HG03060 (cell line): Measurements from ENCODE around the gene LRBA.
A peak's percentile ranks its signal among the peaks of the same experiment; 100 is the strongest.
"Not testable (repeated sequence)": the region's sequence is repeated elsewhere in the genome, so short reads cannot be mapped to it uniquely, and the experiment has no call there.

Experiments
- ATAC-seq: cut with Tn5 transposase; IDR thresholded peaks from one replicate; pipeline ENCODE4 v1.9.1; 2021; ENCODE audit warnings: low read depth, moderate number of reproducible peaks; ENCODE audit not compliant: unreplicated experiment

The LRBA gene

DNA sequence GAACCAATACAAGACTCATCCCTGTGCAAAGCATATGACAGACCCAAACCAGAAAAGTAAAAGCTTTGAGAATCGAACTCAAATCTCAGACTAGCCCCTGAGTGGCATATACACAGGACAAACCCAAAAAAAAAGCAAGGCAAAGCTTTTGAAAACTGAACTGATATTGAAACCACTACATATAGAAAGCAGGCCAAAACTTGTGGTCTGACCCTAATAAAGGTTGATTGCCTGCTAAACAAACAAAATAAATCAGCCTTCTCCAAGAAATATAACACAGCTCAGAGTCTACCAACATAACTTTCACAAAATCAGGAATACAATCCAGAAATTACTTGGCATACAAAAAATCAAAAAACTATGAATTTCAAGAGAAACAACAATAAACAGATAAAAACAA lies 40.3 kb downstream of the LRBA start:
- no peak for ATAC-seq

DNA sequence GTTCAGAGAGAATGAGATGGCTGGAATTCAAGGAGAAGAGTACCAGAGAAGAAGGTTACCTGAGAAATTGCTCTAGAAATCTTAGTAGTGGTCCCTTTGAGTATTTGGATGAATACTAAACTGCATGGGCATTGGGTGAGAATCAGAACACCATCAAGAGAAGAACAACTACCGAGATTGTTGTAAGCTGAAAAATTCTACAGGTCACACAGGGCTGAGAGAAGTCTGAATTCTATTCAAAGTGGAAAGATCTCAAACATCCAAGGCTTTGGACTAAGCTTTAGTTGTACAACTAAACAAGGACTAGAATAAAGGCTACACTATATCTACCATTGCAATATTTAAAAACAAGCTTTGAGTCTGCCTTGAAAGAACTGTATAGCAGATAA lies 40.8 kb downstream of the LRBA start:
- no peak for ATAC-seq

DNA sequence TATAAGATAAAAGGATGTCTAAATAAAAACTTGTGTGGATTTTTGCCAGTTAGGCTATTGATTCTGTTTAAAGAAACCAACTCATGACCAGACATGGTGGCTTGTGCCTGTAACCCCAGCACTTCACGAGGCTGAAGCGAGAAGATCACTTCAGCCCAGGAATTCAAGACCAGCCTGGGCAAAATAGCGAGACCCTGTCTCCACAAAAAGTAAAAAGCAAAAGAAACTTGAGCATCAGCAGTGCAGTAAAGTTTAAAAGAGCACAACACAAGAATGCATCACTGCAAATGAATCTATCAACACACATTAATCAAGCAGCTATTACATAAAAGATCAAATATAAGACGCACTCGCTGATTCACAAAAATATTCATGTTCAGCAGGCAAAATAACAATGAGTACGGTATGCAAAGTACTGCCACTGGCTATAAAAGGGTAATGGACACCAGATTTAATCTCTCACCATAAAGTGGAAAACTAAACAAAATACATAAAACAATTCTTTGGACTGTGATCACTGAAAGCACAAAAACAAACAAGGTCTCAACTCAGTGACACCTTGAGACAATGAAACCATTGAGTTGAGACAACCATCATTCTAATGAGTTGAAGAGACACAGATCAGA lies 41.3 kb downstream of the LRBA start:
- ATAC-seq, result no peak

DNA sequence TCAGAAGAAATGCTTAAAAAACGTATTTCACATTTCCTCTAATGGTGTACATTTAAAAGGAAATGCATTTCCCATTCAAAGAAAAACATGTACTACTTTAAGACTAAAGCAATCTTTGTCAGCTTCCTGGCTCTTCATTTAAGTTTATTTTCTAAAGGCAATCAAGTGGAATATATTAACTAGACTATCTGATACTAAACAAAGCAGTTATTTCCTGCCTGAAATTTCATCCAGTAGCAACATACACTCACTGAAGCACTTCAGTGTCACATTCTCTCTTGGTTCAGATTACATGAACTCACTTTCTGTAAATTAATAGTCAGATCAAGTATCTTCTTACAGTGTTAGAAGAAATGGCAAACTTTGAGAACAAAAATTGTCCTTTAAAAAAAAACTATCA lies 42.5 kb downstream of the LRBA start:
- ATAC-seq, result no peak

DNA sequence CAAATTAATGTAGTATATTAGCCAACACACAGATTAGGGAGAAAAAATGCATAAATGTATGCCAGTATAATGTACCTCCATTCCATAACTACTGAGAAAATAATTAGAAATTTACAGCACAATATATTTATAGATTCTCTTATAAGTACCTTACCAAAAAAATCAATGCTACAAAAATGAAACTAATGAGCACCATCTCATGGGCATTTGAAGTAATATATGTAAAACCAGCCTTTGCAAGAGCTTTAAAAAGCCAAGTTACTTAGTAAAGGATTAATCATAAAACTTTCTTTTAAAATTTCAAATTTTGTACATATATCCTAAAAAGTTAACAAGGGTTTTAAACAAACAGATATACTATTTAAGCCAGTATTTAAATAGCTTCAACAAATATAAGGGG lies 43.2 kb downstream of the LRBA start:
- no peak for ATAC-seq

DNA sequence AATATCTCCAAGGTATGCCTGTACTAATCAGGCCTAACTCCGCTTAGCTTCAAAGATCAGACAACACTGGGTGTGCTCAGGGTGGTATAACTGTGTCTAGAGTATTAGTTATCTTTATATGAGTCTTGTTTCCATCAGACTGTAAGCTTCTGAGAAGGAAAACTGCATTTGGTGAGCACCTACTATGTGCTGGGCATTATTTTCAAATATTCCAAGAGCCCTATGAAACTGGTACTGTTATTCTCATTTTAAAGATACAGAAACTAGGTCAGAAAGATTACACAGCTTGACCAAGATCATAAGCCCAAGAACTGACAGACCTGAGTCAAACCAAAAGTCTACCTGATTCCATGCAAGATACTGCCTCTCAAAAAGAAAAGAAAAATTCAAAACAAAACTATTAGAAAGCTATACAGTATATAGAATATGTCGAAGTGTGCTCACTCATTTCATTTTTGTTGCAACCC lies 44.4 kb downstream of the LRBA start:
- ATAC-seq, result no peak

DNA sequence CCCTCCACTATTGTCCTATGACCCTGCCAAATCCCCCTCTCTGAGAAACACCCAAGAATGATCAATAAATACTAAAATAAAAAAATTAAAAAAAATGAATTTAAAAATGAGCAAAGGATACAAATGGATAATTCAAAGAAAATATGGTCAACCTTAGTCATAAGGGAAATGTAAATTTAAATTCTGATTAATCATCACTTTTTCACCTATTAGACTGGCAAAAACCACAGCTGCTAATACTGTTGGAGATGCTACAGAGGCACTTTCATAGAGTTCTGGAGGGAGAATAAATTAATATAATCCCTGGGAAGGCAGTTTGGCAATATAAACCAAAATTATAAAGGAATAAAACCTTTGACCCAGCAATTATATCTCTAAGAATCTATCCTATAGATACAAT lies 50.3 kb downstream of the LRBA start:
- no peak for ATAC-seq

DNA sequence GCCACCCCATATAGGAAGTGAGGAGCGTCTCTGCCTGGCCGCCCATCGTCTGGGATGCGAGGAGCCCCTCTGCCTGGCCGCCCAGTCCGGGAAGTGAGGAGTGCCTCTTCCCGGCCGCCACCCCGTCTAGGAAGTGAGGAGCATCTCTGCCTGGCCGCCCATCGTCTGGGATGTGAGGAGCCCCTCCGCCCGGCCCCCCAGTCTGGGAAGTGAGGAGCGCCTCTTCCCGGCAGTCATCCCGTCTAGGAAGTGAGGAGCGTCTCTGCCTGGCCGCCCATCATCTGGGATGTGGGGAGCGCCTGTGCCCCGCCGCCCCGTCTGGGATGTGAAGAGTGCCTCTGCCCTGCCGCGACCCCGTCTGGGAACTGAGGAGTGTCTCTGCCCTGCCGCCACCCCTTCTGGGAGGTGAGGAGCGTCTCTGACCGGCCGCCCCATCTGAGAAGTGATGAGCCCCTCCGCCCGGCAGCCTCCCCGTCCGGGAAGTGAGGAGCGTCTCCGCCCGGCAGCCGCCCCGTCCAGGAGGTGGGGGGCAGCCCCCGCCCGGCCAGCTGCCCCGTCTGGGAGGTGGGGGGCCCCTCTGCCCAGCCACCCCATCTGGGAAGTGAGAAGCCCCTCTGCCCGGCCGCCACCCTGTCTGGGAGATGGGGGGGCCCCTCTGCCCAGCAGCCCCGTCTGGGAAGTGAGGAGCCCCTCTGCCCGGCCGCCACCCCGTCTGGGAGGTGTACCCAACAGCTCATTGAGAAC lies 51.3 kb downstream of the LRBA start:
- not testable (repeated sequence) for ATAC-seq

DNA sequence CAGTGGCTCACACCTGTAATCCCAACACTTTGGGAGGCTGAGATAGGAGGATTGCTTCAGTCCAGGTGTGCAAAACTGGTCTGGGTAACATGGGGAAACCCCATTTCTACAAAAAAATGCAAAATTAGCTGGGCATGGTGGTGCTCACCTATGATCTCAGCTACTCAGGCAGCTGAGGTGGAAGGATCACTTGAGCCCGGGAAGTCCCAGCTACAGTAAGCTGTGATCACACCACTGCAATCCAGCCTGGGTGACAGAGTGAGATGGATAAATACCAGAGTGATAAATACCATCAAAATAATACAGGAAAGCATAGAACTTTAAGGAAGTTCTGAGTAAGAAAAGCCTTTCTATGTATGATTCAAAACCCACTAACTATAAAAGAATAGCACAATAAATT lies 52.8 kb downstream of the LRBA start:
- ATAC-seq, result no peak

DNA sequence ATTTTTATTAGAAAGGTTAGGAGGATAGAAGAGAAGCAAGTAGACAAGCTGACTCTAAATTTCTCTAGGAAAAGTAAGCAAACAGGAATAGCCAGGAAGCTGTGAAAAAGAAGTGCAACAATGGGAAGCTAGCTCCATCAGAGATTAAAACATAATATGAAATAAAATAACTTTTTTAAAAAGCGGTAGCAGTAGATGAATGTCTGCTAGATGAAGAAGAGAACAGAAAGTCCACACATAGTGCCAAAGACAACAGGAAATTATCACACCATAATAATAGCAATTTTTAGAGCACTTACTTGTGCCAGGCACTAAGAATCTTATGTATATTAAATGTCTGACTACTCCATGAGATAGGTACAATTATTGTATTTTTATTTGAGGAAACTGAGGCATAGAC lies 53.5 kb downstream of the LRBA start:
- ATAC-seq, result no peak

DNA sequence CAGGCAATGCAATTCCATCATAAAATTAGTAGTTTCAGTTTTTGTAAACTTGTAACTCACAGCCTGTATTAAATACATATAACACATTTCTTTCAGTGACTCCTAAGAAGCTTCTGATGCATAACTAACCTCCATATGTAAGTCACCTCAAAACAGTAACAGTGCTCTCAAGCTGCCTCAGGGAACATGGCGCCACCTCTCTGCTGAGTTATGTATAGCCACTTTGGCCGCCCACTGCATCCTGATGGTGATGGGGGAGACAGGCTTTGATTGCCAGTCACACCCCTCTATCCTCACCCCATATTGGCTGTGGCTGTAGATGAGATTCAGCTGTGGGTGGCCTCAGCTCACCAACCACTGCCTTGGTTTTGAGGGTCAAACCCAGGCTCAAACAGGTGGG lies 54.3 kb downstream of the LRBA start:
- no peak for ATAC-seq

DNA sequence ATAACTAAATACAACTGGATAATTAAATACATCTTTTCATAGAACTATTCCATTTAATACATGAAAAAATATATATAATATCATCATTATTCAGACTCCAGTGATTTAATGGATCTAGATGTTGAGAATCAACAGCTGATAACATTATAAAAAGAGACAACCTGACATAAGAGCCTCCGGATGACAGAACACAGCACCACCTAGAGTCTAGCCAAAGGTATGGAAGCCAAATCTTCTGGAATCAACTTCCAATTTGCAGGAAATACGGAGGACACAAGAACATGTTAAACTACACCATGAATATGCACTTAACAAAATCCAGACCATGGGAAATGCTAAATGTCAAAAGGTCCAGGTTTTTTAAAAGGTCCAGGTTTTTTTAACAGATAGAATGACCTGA lies 55.0 kb downstream of the LRBA start:
- ATAC-seq, result no peak

DNA sequence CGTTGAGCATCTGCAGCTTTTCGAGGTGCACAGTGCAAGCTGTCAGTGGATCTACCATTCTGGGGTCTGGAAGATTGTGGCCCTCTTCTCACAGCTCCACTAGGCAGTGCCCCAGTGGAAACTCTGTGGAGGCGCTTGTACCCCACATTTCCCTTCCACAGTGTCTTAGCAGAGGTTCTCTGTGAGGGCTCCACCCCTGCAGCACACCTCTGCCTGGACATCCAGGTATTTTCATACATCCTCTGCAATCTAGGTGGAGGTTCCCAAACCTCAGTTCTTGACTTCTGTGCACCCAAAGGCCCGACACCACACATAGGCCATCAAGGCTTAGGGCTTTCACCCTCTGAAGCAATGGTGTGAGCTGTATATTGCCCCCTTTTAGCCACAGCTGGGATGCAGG lies 57.1 kb downstream of the LRBA start:
- not testable (repeated sequence) for ATAC-seq

DNA sequence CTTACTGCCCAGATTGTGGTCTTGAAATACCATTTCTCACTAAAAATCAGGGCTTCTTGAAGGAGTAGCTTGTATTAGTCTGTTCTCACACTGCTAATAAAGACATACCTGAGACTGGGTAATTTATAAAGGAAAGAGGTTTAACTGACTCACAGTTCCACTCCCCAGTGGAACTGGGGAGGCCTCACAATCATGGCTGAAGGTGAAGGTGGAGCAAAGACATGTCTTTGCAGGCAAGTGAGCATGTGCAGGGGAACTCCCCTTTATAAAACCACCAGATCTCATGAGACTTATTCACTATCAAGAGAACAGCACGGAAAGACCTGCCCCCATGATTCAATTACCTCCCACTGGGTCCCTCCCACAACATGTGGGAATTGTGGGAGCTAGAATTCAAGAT lies 58.0 kb downstream of the LRBA start:
- not testable (repeated sequence) for ATAC-seq

DNA sequence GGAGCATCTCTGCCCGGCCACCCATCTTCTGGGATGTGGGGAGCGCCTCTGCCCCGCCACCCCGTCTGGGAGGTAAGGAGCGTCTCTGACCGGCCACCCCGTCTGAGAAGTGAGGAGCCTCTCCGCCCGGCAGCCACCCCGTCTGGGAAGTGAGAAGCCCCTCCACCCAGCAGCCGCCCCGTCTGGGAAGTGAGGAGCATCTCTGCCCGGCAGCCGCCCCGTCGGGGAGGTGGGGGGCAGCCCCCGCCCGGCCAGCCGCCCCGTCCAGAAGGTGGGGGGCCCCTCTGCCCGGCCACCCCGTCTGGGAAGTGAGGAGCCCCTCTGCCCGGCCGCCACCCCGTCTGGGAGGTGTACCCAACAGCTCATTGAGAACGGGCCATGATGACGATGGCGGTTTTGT lies 61.2 kb downstream of the LRBA start:
- not testable (repeated sequence) for ATAC-seq

DNA sequence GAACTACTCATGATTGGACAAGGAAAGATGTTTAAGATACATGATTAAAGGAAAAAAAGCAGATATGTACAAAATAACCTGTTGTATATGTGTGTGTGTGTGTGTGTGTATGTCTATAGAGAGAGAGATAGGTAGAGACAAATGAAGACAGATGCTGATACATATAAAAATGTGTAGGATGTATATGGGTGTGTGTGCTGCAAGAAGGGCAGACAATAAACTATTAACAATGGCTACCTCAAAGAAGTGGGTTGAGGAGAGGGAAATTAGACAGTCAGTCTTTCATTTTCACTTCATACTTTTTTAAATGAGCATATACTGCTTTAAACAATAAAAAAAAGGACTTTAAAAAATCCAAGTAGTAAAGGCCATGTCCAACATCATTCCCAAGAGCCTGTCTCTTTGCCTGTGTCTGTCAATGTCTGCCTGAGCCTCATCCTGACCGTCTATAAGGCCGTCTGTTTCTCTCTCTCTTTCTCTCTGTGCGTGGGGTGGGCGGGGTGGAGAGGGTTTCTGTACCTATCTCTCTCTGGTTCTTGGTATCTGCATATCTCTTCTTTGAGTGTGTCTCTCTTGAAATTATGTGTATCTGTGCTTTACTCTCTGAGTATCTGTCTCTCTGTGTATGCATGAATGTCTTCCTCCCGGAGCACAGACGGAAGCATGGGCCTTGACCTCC lies 62.8 kb downstream of the LRBA start:
- no peak for ATAC-seq

DNA sequence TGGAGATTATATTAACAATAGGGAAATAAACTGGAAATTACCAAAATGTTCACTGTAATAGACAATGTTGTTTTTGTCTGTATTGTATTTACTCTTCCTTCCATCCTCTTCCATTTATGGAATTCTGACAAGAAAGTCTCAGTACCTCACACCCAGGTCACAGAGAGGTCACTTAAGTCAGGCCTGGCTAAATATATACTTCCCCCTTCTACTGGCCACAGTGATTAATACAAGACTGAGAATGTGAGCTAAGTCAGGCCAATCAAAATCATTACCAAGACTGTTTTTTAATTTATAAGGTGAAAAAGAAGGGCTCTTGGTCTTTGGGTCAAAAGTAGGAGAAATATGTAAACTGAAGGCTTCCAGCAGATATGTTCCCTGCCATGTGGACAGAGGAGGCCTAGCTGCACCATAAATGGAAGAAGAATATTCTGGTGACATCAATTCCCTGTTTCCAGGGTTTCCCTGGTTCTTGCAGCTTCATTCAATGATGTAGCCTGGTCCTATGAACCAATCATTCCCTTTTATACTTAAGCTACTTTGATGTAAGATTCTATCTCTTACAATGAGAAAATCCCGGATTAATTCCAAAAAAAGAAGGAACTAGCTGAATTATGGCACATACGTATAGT lies 64.3 kb downstream of the LRBA start:
- ATAC-seq, result peak; percentile 87

DNA sequence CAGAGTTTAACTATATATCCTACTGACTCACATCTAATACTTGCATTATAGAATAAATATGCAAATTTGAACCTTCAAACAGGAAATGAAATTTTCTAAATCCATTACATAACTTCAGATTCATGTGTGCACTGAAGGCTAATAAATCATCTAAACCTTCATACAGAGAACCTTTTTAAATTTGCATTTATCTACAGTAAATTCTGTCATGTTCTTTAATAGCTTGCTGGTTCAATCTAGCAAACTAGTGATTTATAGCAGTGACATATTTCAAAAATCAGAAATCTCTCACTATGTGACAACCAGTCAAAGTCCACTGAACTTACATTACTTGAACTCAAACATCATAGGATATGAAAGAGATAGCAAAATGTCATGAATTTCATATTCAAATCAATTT lies 65.1 kb downstream of the LRBA start:
- ATAC-seq, result no peak

DNA sequence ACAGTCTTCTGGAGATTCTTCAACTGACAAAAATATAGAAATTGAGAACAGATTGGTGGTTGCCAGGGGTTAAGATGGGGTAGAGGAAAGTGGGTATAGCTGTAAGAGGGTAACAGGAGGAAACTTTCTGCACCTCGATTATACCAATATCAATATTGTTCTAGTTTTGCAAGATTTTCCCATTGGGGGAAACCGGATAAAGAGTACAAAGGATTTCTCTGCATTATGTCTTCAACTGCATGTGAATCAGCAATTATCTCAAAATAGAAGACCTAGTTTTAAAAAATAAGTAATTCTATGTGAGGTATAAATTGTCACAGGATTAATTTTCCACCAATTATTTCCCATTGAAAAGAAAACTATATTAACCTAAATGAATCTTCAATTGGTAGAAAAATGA lies 65.7 kb downstream of the LRBA start:
- ATAC-seq, result no peak

DNA sequence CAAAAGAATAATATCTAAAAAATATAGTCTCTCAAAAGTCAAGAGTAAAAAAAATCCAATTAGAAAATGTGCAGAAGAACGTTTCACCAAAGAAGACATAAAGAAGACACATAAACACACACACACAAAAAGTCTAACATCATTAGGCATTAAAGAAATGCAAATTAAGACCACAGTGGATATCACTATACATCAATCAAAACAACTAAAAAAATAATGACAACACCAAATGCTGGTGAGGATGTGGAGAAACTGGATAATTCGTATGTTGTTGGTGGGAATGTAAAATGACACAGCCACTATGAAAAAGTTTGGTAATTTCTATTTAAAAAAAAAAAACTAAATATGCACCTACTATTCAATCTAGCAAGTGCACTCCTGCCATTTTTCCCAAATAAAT lies 66.4 kb downstream of the LRBA start:
- no peak for ATAC-seq

DNA sequence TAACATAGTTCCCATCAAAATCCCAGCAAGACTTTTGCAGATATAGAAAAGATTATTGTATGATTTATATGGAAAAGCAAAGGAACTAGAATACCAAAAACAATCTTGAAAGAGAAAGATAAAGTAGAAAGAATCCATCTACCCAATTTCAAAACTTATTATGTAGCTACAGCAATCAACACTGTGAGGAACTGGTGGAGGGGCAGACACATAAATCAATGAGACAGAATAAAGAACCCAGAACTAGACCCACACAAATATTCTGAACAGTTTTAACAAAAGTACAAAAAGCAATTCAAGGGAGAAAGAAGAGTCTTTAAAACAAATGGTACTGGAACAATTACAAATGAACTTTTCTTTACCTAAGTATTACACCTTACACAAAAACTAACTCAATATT lies 67.0 kb downstream of the LRBA start:
- ATAC-seq, result no peak
